GM23248 (cell line): ENCODE data around the gene C11orf98.

ENCODE experiments used
- EZH2 ChIP-seq: fragments of 200-600 bp; sonication (generic); IDR thresholded peaks from 2 replicates; pipeline ENCODE4 v1.6.1; 2018; ENCODE audit warnings: antibody characterized with exemption, mild to moderate bottlenecking; ENCODE audit not compliant: insufficient read depth, poor library complexity, severe bottlenecking
- EZH2phosphoT487 ChIP-seq: fragments of 200-600 bp; sonication (generic); IDR thresholded peaks from 2 replicates; pipeline ENCODE4 v1.6.1; 2018; ENCODE audit warnings: antibody characterized with exemption, moderate library complexity, mild to moderate bottlenecking, low read depth; ENCODE audit not compliant: insufficient read depth

- TF ChIP-seq EZH2phosphoT487 = no peak
- no peak for TF ChIP-seq EZH2
Observed at GRCh38 chr11:62712861-62713260, 47.9 kb upstream of the C11orf98 start.
